ENCODE results near the gene PSMB7. TPM values are rescaled to one million over a fixed set of nuclear protein-coding genes. Genes with fewer than 3 reads are reported as not detected.

The PSMB7 gene
- total RNA-seq, 2 experiments from 2014 or later = 69.3 to 71.7 TPM

GRCh38 chr9:124390794-124391658 lies 24.2 kb downstream of the PSMB7 start:
- H3K9me3 ChIP-seq (ENCODE audit: control insufficient read depth in 1 of 2, insufficient read depth in 1 of 2, low read length in 2 of 2) = no peaks in the 10 kb centered on the region
- no peak overlapping the region for H3K27ac Mint-ChIP-seq
- H3K4me3 ChIP-seq (ENCODE audit: low read length) = no peak overlapping the region
- peaks cover 6% of the 10 kb centered on the region for H3K4me1 ChIP-seq (ENCODE audit: insufficient read depth, low read length)
- no peaks in the 10 kb centered on the region for H3K27me3 Mint-ChIP-seq
- peaks cover 83% of the 10 kb centered on the region for H3K4me1 Mint-ChIP-seq (ENCODE audit: low read depth)
- no peak overlapping the region for H3K4me3 Mint-ChIP-seq
- intact Hi-C loops (cut with DNase I, micrococcal nuclease) = loop anchor here in 1 of 2 experiments (5.0 kb wide), 1 partner anchor 264 kb away; no protein-coding TSS in a partner anchor
- ChIA-PET CTCF (interaction anchor here (1.7 kb wide), 1 partner anchor 24 kb away, joined by 4 read pairs; the partner anchor contains the start of gene PSMB7), POLR2A (interaction anchor here (0.8 kb wide), 1 partner anchor 9 kb away, joined by 3 read pairs; no protein-coding TSS in a partner anchor)
- no peaks in the 10 kb centered on the region for H3K9me3 Mint-ChIP-seq
- no peak for DNase-seq
- H3K27ac ChIP-seq (ENCODE audit: low read depth in 1 of 2, low read length in 2 of 2) = no peak overlapping the region
- no peak for TF ChIP-seq CTCF (IDR thresholded peaks at IDR 0.05)
- H3K36me3 ChIP-seq (ENCODE audit: insufficient read depth, low read length) = peaks cover 10% of the 10 kb centered on the region
- peaks cover 61% of the 10 kb centered on the region for H3K36me3 Mint-ChIP-seq (ENCODE audit: low read depth)
- ATAC-seq (ENCODE audit: poor library complexity) = no peak
- no peaks in the 10 kb centered on the region for H3K27me3 ChIP-seq (ENCODE audit: control insufficient read depth in 1 of 2, insufficient read depth in 2 of 2, low read length in 2 of 2)

GRCh38 chr9:124389146-124389939 lies 25.9 kb downstream of the PSMB7 start:
- Mint-ChIP-seq H3K4me1 (ENCODE audit: low read depth) (peaks cover 73% of the 10 kb centered on the region), H3K36me3 (ENCODE audit: low read depth) (peaks cover 54% of the 10 kb centered on the region), H3K9me3 (no peaks in the 10 kb centered on the region), H3K27ac (peak overlapping the region; percentile 32), H3K27me3 (no peaks in the 10 kb centered on the region), H3K4me3 (no peak overlapping the region)
- H3K4me1 ChIP-seq (ENCODE audit: insufficient read depth, low read length) = peaks cover 6% of the 10 kb centered on the region
- ATAC-seq (ENCODE audit: poor library complexity) (no peak), DNase-seq (no peak)
- no peaks in the 10 kb centered on the region for H3K9me3 ChIP-seq (ENCODE audit: control insufficient read depth in 1 of 2, insufficient read depth in 1 of 2, low read length in 2 of 2)
- intact Hi-C loops (cut with DNase I, micrococcal nuclease) = no loop called here
- H3K4me3 ChIP-seq (ENCODE audit: low read length) = no peak overlapping the region
- TF ChIP-seq CTCF (IDR thresholded peaks at IDR 0.05) = no peak
- H3K27ac ChIP-seq (ENCODE audit: low read depth in 1 of 2, low read length in 2 of 2) = no peak overlapping the region
- H3K27me3 ChIP-seq (ENCODE audit: control insufficient read depth in 1 of 2, insufficient read depth in 2 of 2, low read length in 2 of 2) = no peaks in the 10 kb centered on the region
- POLR2A ChIA-PET = no interaction called here
- H3K36me3 ChIP-seq (ENCODE audit: insufficient read depth, low read length) = peaks cover 17% of the 10 kb centered on the region
- CTCF ChIA-PET = no interaction called here

GRCh38 chr9:124388275-124389048 lies 26.8 kb downstream of the PSMB7 start:
- H3K4me1 ChIP-seq (ENCODE audit: insufficient read depth, low read length) = peaks cover 6% of the 10 kb centered on the region
- H3K27me3 Mint-ChIP-seq = no peaks in the 10 kb centered on the region

More at GRCh38 chr9:124388275-124389048, 26.8 kb downstream of the PSMB7 start:
- intact Hi-C loops (cut with DNase I, micrococcal nuclease) = no loop called here
- no peak overlapping the region for H3K4me3 ChIP-seq (ENCODE audit: low read length)
- ATAC-seq (ENCODE audit: poor library complexity) = no peak
- H3K36me3 ChIP-seq (ENCODE audit: insufficient read depth, low read length) = peaks cover 25% of the 10 kb centered on the region
- ChIA-PET CTCF (interaction anchor here (1.1 kb wide), 1 partner anchor 61 kb away, joined by 4 read pairs; no protein-coding TSS in a partner anchor), POLR2A (no interaction called here)
- no peak overlapping the region for H3K27ac ChIP-seq (ENCODE audit: low read depth in 1 of 2, low read length in 2 of 2)
- H3K36me3 Mint-ChIP-seq (ENCODE audit: low read depth) = peaks cover 54% of the 10 kb centered on the region
- TF ChIP-seq CTCF (IDR thresholded peaks at IDR 0.05) = no peak
- no peaks in the 10 kb centered on the region for H3K9me3 ChIP-seq (ENCODE audit: control insufficient read depth in 1 of 2, insufficient read depth in 1 of 2, low read length in 2 of 2)
- H3K4me1 Mint-ChIP-seq (ENCODE audit: low read depth) = peaks cover 67% of the 10 kb centered on the region
- H3K4me3 Mint-ChIP-seq = no peak overlapping the region
- DNase-seq = no peak
- H3K27ac Mint-ChIP-seq = no peak overlapping the region
- H3K9me3 Mint-ChIP-seq = no peaks in the 10 kb centered on the region
- no peaks in the 10 kb centered on the region for H3K27me3 ChIP-seq (ENCODE audit: control insufficient read depth in 1 of 2, insufficient read depth in 2 of 2, low read length in 2 of 2)

All from CD4-positive, alpha-beta T cell (primary cell).